PFSK-1 (cell line): ENCODE data around the gene SPEG.

ENCODE experiments used
- POLR2AphosphoS5 ChIP-seq: IDR thresholded peaks from 2 replicates; pipeline ENCODE4 v1.6.1; 2012; ENCODE audit warnings: low read depth, mild to moderate bottlenecking, control low read depth, low read length, moderate library complexity
- REST ChIP-seq, 2 experiments: IDR thresholded peaks; 2 replicates each; pipeline versions ENCODE4 v1.6.1 to v1.8.0; 2011 to 2012; ENCODE audit warnings: low read depth in 2 of 2, low read length in 2 of 2, control low read depth in 1 of 2, inconsistent platforms in 1 of 2, mild to moderate bottlenecking in 1 of 2, moderate library complexity in 1 of 2; ENCODE audit not compliant: insufficient read depth in 1 of 2
- SIN3A ChIP-seq: IDR thresholded peaks from 2 replicates; pipeline ENCODE4 v1.6.1; 2012; ENCODE audit warnings: mild to moderate bottlenecking, low read length, moderate library complexity, borderline replicate concordance; ENCODE audit not compliant: insufficient read depth
- TAF1 ChIP-seq: IDR thresholded peaks from 2 replicates; pipeline ENCODE4 v1.6.1; 2012; ENCODE audit warnings: low read length, control low read depth, borderline replicate concordance; ENCODE audit not compliant: insufficient read depth

- TF ChIP-seq POLR2AphosphoS5 (no peak), SIN3A (no peak), TAF1 (no peak), REST (IDR thresholded peaks at IDR 0.05; ENCODE audit: insufficient read depth in 1 of 2, low read depth in 2 of 2, low read length in 2 of 2) (no peak)
Measured at GRCh38 chr2:219425238-219426067, 9.2 kb upstream of the SPEG start.
